ENCODE results near the gene MTR.

DNA sequence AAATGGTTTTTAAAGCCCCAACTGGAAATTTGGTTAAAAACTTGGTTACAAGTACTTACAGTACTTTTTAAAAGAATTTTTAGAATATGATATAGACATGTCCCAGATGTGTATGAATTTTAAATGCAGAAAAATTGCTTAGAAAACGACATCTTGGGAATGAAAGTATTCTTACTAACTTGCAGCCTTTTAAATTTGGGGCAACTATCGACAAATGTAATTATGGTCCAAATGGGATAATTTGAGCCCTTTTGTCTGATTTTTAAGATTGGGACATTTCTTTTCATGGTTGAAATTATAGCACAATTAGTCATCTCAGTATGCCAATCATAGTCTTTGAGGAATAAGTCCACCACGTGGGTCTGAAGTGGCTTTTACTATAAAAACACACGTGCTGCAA, 43.2 kb upstream of the MTR start:
- TF ChIP-seq POLR2A (IDR thresholded peaks at IDR 0.05; ENCODE audit: low read depth, low read length) = no peak
- no peak for TF ChIP-seq TAF1 (IDR thresholded peaks at IDR 0.05; ENCODE audit: borderline replicate concordance, low read depth, low read length)
- no peak for TF ChIP-seq POLR2AphosphoS5 (IDR thresholded peaks at IDR 0.05; ENCODE audit: low read depth, low read length)

Measured in GM12892 (cell line).